GM19238 (cell line): ENCODE measurements around the gene TAF11L5.
"Not testable (repeated sequence)": the region's sequence is repeated elsewhere in the genome, so short reads cannot be mapped to it uniquely, and the experiment has no call there.

Experiments
- DNase-seq: peaks from one replicate; pipeline ENCODE4 v3.0.0; 2011; ENCODE audit warnings: low spot score; ENCODE audit not compliant: insufficient read length

The TAF11L5 gene

DNA sequence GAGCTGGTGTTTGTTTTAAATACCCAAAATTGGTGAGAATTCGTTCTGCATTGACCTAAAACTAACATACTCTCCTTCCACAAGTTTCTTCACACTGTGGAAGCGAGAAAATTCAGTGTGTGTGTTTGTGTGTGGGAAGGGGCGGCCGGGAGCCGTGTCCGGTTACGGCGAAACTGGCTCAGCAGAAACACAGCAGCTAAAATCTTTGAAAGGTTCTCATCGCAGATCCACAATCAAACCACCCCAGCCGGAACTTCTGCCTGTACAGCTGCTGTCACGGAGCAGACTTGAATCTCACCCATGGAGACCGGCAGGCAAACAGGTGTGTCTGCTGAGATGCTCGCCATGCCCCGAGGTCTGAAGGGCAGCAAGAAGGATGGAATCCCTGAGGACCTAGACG is at the start of gene TAF11L5:
Gene TAF11L5 (plus strand): TSS at position 301 of the 400 bp plus-strand sequence.
- DNase-seq = not testable (repeated sequence)

DNA sequence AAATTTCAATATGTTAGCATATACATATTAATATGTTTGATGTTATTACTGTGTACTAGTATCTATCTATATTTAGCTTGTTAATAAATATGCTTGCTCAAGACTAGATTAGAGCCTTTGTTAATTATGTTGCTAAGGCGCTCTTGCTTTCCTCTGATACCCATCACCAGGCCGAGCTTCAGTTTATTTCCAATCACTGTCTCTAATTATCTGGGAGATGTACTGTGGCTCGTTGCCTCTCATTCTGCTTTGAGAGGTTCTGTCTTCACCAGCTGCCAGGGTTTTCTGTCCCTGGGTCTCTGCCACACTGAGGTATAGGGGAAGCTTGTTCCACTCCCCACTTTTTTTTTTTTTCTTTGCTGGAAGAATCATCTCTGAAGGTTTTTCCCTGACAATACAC is 48.0 kb upstream of the TAF11L5 start:
- no peak for DNase-seq

DNA sequence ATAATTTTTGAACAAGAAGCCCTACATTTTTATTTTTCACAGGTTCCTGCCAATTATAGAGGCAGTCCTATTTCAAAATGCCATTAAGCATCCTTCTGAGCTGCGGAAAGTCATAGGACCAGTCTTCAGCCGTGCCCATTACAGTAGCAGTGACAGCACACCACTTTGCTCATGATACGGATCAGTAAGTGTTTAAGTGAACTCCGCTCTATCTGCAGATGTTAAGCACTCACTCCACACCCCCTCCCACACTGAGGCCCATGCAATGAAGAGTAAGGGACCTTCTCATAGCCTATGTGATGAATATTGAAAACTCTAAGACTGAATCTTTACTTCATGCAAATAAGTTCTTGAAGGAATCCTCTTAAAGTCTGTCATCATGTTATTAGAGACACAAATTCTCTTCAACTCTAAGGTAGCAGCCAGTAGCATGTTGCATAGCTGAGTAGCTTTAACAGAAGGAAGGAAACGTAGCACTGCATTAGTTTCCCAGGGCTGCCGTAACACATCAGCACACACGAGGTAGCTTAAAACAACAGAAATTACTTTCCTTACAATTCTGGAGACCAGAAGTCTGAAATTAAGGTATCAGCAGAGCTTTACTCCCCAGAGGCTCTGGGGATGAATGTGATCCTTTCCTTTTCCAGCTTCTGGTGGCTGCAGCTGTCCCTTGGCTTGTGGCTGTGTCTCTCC is 47.3 kb upstream of the TAF11L5 start:
- no peak for DNase-seq

DNA sequence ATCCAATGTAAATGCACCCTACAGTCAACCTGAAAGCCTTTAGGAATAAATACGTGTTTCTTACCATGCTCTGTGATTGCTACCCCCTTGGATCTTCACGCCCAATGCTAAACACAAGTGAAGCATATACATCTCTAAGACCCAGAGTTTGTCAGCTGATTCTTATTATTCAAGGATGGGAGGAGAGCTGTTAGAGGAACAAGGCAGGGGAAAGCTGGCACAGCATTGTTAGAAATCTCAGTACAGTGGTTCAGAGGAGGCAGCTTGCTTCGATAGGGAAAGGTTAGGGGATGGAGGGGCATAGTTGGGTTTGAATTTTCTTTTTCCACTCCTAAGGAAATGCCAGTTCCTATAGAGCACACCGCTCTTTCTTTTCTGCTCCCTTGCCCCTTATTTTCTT is 43.7 kb upstream of the TAF11L5 start:
- DNase-seq = no peak

DNA sequence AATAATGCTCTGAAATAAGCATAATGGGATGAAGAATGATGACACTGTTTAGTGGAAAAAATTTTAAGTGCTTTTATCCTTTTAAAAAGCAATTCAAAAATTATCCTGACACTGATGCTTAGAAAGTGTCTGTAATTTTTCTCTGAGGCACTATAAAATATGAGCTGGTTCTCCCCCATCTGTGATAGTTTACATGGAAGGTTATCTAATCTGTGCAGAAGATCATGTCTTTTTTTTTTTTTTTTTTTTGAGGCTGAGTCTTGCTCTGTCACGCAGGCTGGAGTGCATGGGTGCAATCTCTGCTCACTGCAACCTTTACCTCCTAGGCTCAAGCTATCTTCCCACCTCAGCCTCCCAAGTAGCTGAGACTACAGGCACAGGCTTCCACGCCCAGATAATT is 42.2 kb upstream of the TAF11L5 start:
- DNase-seq = no peak

DNA sequence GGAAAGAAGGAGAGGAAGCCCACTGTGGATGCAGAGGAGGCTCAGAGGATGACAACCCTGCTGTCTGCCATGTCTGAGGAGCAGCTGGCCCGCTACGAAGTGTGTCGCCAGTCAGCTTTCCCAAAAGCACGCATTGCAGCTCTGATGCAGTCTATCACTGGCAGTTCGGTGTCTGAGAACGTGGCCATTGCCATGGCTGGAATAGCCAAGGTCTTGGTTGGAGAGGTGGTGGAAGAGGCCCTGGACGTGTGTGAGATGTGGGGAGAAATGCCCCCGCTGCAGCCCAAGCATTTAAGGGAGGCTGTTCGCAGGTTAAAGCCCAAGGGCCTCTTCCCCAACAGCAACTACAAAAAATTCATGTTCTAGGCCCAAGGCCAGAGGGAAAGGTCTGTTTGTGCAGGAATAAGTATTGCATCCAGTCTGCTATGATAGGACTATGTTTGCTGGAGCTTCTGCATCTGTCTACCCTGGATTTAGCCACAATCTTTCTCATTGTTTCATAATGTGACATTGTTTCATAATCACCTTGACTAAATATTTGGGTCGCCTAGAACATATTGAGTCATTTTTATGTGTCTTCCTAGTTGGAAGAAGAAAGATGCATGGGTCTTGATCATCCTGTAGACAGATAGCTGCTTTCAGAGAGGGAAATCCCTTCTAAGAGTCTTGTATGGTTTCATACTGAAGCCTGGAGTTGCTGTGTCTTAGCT is 38.4 kb upstream of the TAF11L5 start:
- not testable (repeated sequence) for DNase-seq

DNA sequence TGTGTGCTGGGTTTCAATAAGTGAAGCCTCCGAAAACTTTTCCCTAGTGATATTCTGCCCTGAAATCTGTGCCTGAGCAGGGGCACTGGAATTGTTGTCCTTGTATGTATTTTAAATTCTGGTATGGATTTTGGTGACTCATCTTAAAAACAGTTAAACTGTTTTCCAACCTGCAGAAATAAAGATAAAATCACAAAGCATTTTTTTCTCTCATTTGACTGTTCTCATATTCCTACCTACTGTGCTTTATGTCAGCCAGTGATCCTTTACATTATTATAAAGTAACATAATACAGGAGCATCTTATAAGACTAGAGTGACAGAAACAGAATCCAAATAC is 37.9 kb upstream of the TAF11L5 start:
- no peak for DNase-seq

DNA sequence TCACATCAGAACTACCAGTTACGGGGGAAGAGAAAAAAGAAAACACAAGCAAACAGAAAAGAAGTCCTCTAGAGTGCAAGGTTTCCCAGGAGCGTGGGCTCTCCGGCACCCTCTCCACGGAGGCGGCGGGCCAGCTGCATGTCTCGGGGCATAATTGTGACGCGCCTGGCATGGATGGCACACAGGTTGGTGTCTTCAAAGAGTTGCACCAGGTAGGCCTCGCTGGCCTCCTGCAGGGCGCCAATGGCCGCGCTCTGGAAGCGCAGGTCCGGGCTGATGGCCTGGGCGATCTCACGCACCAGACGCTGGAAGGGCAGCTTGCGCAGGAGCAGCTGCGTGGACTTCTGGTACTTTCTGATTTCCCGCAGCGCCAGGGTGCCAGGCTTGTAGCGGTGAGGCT is 33.8 kb upstream of the TAF11L5 start:
- DNase-seq = not testable (repeated sequence)

DNA sequence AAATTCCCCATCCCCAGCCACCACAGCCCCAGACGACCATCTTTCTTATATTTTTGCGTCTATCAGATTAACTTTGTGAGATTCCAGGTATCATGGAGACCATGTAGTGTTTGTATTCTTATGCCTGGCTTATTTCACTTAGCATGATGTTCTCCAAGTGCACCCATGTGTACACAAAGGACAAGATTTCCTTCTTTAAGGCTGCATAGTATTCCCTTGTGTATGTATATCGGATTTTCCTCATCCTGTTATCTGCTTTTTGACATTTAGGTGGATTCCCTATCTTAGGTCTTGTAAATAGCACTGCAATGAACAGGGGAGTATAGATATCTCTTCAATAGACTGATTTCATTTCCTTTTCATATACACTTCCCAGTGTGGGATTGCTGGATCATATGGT is 32.3 kb upstream of the TAF11L5 start:
- no peak for DNase-seq

DNA sequence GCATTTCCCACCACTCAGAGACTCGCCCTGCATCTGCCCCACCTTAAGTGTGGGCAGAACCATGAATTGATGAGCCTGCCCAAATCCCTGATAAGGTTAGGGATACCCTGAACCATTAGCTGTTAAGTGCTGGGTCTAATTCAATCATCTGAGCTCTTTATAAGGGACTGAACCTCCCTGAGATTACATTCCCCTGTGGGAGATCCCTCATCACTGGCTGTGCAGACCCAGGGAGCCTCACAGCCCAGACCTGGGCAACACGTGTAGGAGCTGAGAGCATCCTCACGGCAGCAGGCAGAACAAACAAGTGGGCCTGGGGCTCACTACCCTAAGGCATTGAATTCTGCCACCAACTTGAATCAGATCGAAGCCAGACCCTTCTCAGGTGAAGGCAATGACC is 27.6 kb upstream of the TAF11L5 start:
- DNase-seq = no peak

DNA sequence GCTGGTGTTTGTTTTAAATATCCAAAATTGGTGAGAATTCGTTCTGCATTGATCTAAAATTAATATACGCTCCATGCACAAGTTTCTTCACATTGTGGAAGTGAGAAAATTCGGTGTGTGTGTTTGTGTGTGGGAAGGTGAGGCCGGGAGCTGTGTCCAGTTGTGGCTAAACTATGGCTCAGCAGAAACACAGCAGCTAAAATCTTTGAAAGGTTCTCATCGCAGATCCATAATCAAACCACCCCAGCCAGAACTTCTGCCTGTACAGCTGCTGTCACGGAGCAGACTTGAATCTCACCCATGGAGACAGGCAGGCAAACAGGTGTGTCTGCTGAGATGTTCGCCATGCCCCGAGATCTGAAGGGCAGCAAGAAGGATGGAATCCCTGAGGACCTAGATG is 27.1 kb upstream of the TAF11L5 start, which contains the start of gene TAF11L2:
Gene TAF11L2 (plus strand): TSS at position 301 of the 400 bp plus-strand sequence.
- DNase-seq = not testable (repeated sequence)

DNA sequence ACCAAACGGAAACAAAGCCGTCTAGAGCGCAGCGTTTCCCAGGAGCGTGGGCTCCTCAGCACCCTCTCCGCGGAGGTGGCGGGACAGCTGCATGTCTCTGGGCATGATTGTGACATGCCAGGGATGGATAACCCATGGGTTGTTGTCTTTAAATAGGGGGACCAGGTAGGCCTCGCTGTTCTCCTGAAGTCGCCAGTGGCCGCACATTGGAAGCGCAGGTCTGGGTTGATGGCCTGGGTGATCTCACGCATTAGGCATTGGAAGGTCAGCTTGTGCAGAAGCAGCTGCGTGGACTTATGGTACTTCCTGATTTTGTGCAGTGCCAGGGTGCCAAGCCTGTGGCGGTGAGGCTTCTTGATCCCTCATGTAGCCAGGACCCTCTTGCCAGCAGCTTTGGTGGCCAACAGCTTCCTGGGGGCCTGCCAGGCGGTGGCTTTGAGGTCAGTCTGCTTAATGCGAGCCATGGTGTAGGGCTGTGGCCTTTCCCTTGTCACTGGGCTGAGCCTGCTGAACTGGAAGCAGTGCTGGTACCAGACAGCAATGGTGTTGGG is 13.2 kb upstream of the TAF11L5 start:
- DNase-seq = no peak

DNA sequence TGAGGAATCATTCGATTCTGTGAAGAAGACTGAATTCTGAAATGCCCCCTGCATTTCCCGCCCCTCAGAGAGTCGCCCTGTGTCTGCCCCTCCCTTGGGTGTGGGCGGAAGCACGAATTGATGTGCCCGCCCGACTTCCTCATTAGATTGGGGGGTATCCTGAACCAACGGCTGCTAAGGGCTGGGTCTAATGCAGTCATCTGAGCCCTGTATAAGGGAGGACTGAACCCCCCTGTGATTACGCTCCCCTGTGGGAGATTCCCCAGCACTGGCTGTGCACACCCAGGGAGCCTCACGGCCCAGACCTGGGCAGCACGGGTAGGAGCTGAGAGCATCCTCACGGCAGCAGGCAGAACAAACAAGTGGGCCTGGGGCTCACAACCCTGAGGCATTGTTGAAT is 7.5 kb upstream of the TAF11L5 start:
- not testable (repeated sequence) for DNase-seq

DNA sequence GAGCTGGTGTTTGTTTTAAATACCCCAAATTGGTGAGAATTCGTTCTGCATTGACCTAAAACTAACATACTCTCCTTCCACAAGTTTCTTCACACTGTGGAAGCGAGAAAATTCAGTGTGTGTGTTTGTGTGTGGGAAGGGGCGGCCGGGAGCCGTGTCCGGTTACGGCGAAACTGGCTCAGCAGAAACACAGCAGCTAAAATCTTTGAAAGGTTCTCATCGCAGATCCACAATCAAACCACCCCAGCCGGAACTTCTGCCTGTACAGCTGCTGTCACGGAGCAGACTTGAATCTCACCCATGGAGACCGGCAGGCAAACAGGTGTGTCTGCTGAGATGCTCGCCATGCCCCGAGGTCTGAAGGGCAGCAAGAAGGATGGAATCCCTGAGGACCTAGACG is 7.0 kb upstream of the TAF11L5 start, which contains the start of gene TAF11L3:
Gene TAF11L3 (plus strand): TSS at position 301 of the 400 bp plus-strand sequence.
- DNase-seq = not testable (repeated sequence)

DNA sequence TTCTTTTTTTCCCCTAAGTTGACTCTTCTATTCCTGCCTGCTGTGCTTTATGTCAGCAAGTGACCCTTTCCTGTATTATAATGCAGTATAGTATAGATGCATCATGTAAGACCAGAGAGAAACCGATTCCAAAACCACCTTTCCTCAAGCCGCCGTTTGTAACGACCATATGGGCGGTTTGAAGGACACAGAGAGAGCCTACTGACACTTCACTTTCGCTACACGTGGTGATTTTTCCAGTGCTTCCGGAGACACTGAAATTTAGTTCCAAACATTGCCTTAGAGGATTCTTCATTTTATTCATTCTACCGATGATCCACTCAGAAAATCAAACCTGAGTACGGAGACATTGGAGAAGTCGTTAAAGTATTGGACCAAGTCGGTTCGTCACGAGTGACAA is 5.5 kb upstream of the TAF11L5 start:
- not testable (repeated sequence) for DNase-seq

DNA sequence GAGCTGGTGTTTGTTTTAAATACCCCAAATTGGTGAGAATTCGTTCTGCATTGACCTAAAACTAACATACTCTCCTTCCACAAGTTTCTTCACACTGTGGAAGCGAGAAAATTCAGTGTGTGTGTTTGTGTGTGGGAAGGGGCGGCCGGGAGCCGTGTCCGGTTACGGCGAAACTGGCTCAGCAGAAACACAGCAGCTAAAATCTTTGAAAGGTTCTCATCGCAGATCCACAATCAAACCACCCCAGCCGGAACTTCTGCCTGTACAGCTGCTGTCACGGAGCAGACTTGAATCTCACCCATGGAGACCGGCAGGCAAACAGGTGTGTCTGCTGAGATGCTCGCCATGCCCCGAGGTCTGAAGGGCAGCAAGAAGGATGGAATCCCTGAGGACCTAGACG is 3.5 kb upstream of the TAF11L5 start, which contains the start of gene TAF11L4:
Gene TAF11L4 (plus strand): TSS at position 301 of the 400 bp plus-strand sequence.
- not testable (repeated sequence) for DNase-seq

DNA sequence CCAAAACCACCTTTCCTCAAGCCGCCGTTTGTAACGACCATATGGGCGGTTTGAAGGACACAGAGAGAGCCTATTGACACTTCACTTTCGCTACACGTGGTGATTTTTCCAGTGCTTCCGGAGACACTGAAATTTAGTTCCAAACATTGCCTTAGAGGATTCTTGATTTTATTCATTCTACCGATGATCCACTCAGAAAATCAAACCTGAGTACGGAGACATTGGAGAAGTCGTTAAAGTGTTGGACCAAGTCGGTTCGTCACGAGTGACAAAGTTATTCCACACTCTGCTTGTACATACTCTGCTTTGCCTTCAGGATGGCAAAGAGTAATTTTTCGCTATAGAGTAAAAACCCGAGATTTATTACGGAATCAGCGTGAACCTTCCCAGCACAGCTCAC is 1.5 kb downstream of the TAF11L5 start:
- DNase-seq = not testable (repeated sequence)

DNA sequence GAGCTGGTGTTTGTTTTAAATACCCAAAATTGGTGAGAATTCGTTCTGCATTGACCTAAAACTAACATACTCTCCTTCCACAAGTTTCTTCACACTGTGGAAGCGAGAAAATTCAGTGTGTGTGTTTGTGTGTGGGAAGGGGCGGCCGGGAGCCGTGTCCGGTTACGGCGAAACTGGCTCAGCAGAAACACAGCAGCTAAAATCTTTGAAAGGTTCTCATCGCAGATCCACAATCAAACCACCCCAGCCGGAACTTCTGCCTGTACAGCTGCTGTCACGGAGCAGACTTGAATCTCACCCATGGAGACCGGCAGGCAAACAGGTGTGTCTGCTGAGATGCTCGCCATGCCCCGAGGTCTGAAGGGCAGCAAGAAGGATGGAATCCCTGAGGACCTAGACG is 3.3 kb downstream of the TAF11L5 start, which contains the start of gene TAF11L6:
Gene TAF11L6 (plus strand): TSS at position 301 of the 400 bp plus-strand sequence.
- not testable (repeated sequence) for DNase-seq
